ENCODE results near the gene TMEM120B.
"Not testable (repeated sequence)": the region's sequence is repeated elsewhere in the genome, so short reads cannot be mapped to it uniquely, and the experiment has no call there.

TMEM120B gene

GRCh38 chr12:121775501-121775900, 62.9 kb downstream of the TMEM120B start:
- DNase-seq (ENCODE audit: low spot score) = no peak

DNA sequence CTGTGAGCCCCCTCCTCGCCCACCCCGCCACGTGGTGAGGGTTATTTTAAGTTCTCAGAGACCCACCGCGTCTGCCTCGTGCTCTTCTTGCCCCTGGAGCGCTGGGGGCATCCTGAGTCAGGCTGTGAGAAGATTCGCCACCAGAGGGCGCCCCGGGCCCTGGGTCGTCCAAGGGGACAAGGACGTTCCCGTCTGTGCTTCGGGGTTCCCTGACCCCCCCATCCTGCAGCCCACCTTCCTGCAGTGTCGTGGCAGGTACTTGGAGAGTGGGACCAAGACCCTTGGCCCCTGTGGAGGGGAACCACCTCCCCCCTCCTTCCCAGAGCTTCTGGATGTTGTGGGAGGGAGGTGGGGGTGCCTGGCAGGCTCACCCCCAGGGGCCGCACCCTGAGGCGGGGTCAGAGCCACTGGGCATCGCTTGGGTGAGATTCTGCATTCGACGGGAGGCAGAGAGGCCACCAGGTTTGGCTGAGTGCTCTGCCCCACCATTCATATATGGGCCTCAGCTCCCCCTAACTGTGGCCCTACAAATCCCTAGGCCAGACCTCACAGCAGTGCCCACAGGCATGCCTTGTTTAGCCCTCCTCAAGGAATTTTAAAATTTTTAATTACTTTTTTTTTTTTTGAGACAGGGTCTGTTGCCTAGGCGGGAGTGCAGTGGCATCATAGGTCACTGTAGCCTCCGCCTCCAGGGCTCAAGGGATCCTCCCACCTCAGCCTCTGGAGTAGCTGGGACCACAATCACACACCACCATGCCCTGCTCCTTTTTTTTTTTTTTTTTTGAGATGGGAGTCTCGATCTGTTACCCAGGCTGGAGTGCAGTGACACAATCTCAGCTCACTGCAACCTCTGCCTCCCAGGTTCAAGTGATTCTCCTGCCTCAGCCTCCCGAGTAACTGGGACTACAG, 63.9 kb downstream of the TMEM120B start:
- peak; percentile 80 for DNase-seq (ENCODE audit: low spot score)

- DNase-seq (ENCODE audit: low spot score) = no peak
These were observed 66.2 kb downstream of the TMEM120B start for GRCh38 chr12:121778567-121779421.

DNA sequence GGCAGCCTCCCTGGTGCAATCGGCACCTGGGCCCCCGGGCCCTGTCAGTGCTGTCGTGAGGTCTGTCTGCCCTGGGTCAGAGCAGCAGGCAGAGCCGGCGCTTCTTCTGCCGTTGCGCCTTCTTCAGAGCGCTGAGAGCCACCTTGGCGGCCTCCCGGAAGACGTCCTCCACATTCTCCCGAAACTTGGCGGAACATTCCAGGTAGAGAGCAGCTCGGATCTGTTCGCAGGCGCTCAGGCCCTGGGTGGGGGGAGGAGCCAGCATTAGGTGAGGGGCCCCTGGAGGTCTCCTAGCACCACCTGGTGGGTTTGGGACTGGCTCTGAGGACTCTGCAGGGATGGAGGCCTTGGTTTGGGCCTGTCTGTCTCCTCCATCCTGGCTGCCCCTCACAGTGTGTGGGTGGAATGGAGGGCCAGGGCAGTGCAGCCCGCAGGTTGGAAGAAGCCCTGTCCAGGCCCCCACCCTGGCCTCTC, 66.9 kb downstream of the TMEM120B start:
- no peak for DNase-seq (ENCODE audit: low spot score)

GRCh38 chr12:121780429-121780828, 67.9 kb downstream of the TMEM120B start:
- DNase-seq (ENCODE audit: low spot score) = no peak

DNA sequence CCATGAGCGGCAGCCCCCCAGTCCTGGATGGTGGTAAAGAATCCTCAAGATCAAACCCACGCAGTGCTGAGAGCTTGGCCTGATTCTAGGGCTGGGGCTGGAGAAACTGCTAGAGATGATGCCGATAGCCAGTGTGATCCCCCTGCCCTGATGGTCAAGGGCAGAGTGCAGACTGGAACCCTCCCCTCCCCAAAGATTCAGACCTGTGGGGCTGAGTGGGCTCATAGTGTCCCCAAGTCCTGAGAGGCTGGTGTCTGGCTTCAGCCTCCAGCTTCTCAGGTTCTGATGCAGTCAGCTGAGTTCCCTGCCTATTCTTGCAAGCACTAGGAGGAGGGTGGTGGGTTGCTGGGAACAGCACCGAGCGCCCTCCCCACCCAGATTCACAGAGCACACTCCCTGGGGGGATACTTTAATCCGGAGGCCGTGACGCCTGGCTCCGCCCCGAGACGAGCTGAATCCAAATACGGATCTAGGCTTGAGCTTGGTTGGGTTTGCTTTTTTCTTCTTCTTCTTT, 69.0 kb downstream of the TMEM120B start:
- DNase-seq (ENCODE audit: low spot score) = no peak

GRCh38 chr12:121781998-121782979, 69.7 kb downstream of the TMEM120B start:
- DNase-seq (ENCODE audit: low spot score) = no peak

- DNase-seq (ENCODE audit: low spot score) = no peak
These were observed 71.2 kb downstream of the TMEM120B start for GRCh38 chr12:121783766-121784165.

GRCh38 chr12:121784460-121784859, 71.9 kb downstream of the TMEM120B start:
- no peak for DNase-seq (ENCODE audit: low spot score)

DNA sequence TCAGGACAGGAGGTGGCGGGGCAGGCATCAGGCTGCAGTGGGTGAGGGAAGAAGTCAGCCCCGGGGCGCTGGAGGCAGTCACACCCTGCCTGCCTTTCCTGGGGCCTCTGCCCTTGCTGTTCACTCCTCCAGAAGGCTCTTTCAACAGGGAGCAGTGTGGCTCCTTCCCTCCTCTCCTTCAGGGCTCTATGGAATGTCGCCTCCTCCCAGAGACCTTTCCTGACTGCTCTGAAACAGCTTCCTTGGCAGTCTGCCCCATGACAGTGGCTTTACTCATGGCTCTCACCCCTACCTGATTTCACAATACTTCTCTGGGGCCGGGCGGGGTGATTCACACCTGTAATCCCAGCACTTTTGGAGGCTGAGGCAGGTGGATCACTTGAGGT, 73.9 kb downstream of the TMEM120B start:
- no peak for DNase-seq (ENCODE audit: low spot score)

- no peak for DNase-seq (ENCODE audit: low spot score)
These were observed 74.8 kb downstream of the TMEM120B start for GRCh38 chr12:121787063-121788025.

DNA sequence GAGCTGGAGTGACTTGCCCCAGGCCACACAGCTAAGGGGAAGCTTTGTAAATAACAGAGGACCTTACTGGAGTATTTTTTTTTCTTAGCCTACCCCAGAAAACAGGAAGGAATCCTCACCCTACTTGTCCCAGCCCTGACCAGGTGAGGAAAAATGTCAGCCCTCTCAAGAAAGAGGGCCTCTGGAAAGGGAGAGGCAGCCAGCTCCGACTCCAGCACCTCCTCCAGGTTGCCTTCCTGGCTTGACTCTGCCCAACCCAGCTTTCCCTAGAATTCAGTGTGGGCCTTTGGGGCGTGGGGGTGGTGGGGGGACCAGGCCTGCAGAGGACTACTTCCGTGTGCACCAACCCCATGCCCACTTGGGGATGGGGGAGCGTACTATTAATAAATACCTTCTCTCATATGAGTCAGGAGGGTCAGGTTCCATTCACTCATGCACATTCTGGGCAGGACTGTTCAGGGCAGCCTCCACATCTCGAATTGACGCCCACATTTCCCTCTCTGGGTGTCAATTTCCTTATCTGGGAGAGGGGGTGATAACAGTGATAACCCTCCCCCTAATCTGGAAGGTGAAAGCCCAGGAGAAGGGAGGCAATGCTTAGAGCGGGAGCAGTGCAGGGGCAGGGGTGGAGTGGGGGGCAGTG, 75.7 kb downstream of the TMEM120B start:
- no peak for DNase-seq (ENCODE audit: low spot score)

GRCh38 chr12:121789233-121789781, 76.8 kb downstream of the TMEM120B start:
- no peak for DNase-seq (ENCODE audit: low spot score)

DNA sequence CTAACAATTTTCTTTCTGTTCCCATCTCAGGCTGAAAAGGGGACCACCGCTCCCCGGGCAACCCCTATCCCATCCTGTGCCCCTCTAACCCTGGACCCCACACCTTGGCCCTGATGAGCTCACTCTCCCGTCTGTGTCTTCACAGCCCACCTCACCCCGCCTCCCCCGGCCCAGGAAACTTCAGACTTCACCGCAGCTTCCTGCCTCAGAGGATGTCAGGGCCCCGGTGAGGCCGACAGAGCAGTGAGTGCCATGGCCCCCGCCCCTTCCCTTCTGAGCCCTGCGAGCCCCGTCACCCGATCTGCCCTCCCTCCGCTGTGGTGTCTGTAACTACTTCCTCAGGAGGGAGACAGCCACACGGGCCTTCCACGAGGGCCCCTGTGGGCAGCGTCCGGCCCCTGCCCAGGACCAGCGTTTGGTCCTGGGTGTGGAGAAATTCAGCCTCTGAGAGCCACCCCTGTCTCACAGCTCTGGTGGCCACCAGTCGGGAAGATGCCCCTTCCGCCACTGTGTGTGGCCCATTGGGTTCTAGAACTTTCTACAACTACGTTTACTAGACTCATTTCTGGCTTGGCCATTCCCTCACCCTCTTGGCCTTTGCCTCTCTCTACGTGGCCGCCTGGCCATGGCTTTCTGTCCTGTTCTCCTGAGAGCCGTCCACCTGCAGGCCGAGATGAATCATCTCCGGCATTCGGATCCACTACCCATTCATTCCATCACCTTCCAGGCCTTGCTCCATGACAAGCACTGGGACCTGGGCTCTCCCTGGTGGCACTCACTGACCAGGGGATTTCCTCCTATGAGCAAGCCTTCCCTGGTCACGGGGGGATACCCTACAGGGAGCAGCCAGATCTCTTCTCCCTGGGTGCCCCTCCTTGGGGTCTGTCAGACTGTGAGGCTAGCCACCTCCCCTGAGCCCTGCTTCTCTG, 77.5 kb downstream of the TMEM120B start:
- no peak for DNase-seq (ENCODE audit: low spot score)

DNA sequence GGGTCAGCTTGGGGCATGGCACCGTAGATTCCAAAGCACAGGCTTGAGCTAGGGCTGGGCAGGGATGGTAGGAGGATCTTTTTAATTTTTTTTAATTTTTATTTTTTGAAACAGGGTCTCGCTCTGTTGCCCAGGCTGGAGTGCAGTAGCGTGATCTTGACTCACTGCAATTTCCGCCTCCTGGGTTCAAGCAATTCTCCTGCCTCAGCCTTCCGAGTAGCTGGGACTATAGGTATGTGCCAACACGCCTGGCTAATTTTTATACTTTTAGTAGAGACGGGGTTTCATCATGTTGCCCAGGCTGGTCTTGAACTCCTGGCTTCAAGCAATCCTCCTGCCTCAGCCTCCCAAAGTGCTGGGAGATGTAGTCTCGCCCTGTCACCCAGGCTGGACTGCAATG, 78.2 kb downstream of the TMEM120B start:
- DNase-seq (ENCODE audit: low spot score) = not testable (repeated sequence)

DNA sequence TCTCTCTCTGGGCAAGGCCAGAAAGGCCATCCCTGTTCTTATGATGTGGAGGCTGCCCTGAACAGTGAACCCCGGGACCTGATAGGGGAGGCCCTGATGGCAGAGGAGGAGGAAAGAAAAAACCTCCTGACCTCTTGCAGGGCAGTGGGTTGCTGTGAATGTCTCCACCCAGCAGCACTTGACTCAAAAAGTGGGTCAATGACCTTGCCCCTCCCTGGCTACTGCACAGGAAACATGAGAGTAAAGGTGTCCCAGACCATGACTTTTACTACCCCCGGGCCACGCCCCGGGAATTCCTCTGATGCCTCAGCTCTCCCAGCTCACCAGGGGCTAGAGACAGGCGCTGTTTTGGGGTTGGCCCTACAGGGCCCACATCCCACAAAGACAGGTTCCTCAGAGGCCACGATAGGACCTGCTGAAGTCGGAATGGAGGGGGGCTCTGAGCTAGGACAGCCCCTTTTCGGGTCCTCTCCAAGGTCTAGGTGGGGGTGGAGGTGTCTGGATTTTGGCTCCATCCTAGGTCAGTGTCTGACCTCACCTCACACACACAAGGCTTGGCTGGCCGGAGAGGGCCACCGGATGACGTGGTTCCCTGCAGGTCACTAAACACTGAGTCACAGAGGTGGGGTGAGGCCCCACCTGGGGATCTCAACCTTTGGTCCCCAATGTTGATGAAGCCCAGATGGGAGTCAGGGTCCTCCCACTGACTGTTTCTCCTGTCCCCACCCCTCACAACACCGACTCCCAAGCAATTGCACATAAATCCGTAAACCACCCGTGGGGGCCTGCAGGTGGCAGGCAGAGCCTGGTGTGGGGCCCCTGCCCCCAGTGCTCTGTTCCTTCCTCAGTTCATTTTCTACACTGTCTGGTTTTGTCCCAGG, 79.4 kb downstream of the TMEM120B start:
- DNase-seq (ENCODE audit: low spot score) = no peak
